H9 (cell line): ENCODE data around the gene RNF126. TPM values are rescaled to one million over a fixed set of nuclear protein-coding genes. Genes with fewer than 3 reads are reported as not detected.

Experiments used
- DNase-seq: peaks from one replicate; pipeline ENCODE4 v3.0.0-alpha.2; 2017
- H2AFZ ChIP-seq: one replicate; pipeline ENCODE4 v1.6.1; 2013; ENCODE audit warnings: mild to moderate bottlenecking, low read length, control low read depth, moderate library complexity
- H2AK5ac ChIP-seq: 2 replicates; pipeline ENCODE4 v1.6.1; 2013; ENCODE audit warnings: low read length, control low read depth, mixed read lengths; ENCODE audit not compliant: insufficient read length
- H2BK120ac ChIP-seq: one replicate; pipeline ENCODE4 v1.6.1; 2013; ENCODE audit warnings: low read depth, mild to moderate bottlenecking, low read length, control low read depth, inconsistent platforms; ENCODE audit not compliant: poor library complexity, severe bottlenecking
- H2BK12ac ChIP-seq: 2 replicates; pipeline ENCODE4 v1.6.1; 2013; ENCODE audit warnings: low read length, control low read depth, mixed read lengths, low read depth; ENCODE audit not compliant: insufficient read length
- H2BK15ac ChIP-seq: 2 replicates; pipeline ENCODE4 v1.6.1; 2013; ENCODE audit warnings: low read depth, low read length, control low read depth
- H2BK20ac ChIP-seq: one replicate; pipeline ENCODE4 v1.6.1; 2013; ENCODE audit warnings: low read depth, mild to moderate bottlenecking, low read length, control low read depth, inconsistent platforms; ENCODE audit not compliant: poor library complexity, severe bottlenecking
- H2BK5ac ChIP-seq: 2 replicates; pipeline ENCODE4 v1.6.1; 2013; ENCODE audit warnings: low read length, control low read depth, mixed read lengths; ENCODE audit not compliant: insufficient read length
- H3K14ac ChIP-seq: 2 replicates; pipeline ENCODE4 v1.6.1; 2013; ENCODE audit warnings: low read length, control low read depth; ENCODE audit not compliant: insufficient read depth
- H3K18ac ChIP-seq: 2 replicates; pipeline ENCODE4 v1.6.1; 2013; ENCODE audit warnings: low read depth, mild to moderate bottlenecking, mixed read lengths, low read length, control low read depth; ENCODE audit not compliant: insufficient read length
- H3K23ac ChIP-seq: 2 replicates; pipeline ENCODE4 v1.6.1; 2013; ENCODE audit warnings: low read length, control low read depth, mixed read lengths, low read depth; ENCODE audit not compliant: insufficient read length
- H3K23me2 ChIP-seq: 2 replicates; pipeline ENCODE4 v1.6.1; 2013; ENCODE audit warnings: low read depth, mild to moderate bottlenecking, mixed read lengths, low read length, control low read depth; ENCODE audit not compliant: insufficient read length, poor library complexity, severe bottlenecking
- H3K27ac ChIP-seq: 2 replicates; pipeline ENCODE4 v1.5.1; 2013; ENCODE audit warnings: low read length, control low read depth, mixed read lengths, low read depth; ENCODE audit not compliant: insufficient read length
- H3K27me3 ChIP-seq: 2 replicates; pipeline ENCODE4 v1.6.1; 2013; ENCODE audit warnings: low read length, control low read depth, inconsistent platforms; ENCODE audit not compliant: insufficient read depth
- H3K4ac ChIP-seq: 2 replicates; pipeline ENCODE4 v1.6.1; 2013; ENCODE audit warnings: low read depth, mild to moderate bottlenecking, control low read depth, inconsistent platforms, low read length, moderate library complexity
- H3K4me1 ChIP-seq: 2 replicates; pipeline ENCODE4 v1.6.1; 2013; ENCODE audit warnings: low read length, control low read depth, inconsistent platforms; ENCODE audit not compliant: insufficient read depth
- H3K4me2 ChIP-seq: 2 replicates; pipeline ENCODE4 v1.6.1; 2013; ENCODE audit warnings: low read length, control low read depth, mixed read lengths; ENCODE audit not compliant: insufficient read length, insufficient read depth
- H3K56ac ChIP-seq: 2 replicates; pipeline ENCODE4 v1.6.1; 2013; ENCODE audit warnings: low read depth, mild to moderate bottlenecking, mixed read lengths, low read length, control low read depth; ENCODE audit not compliant: insufficient read length
- H3K79me1 ChIP-seq: 2 replicates; pipeline ENCODE4 v1.6.1; 2013; ENCODE audit warnings: low read depth, mild to moderate bottlenecking, moderate library complexity, low read length, control low read depth, inconsistent platforms; ENCODE audit not compliant: insufficient read depth, poor library complexity, severe bottlenecking
- H3K79me2 ChIP-seq: 2 replicates; pipeline ENCODE4 v1.6.1; 2013; ENCODE audit warnings: low read length, control low read depth, inconsistent platforms; ENCODE audit not compliant: insufficient read depth
- H3K9ac ChIP-seq: 2 replicates; pipeline ENCODE4 v1.6.1; 2013; ENCODE audit warnings: low read length, control low read depth, mixed read lengths; ENCODE audit not compliant: insufficient read length; ENCODE audit errors: extremely low read depth
- H3K9me3 ChIP-seq: one replicate; pipeline ENCODE4 v1.6.1; 2013; ENCODE audit warnings: low read depth, low read length, inconsistent platforms; ENCODE audit not compliant: control insufficient read depth
- H3T11ph ChIP-seq: one replicate; pipeline ENCODE4 v1.6.1; 2013; ENCODE audit warnings: mild to moderate bottlenecking, low read length, control low read depth, inconsistent platforms
- H4K20me1 ChIP-seq: one replicate; pipeline ENCODE4 v1.6.1; 2013; ENCODE audit not compliant: control insufficient read depth, insufficient read length, insufficient read depth
- H4K5ac ChIP-seq: 2 replicates; pipeline ENCODE4 v1.6.1; 2013; ENCODE audit warnings: low read depth, mild to moderate bottlenecking, mixed read lengths, low read length, control low read depth; ENCODE audit not compliant: insufficient read length
- H4K8ac ChIP-seq: replicated peaks from 2 replicates; pipeline ENCODE4 v1.6.1; 2013; ENCODE audit warnings: low read length, control low read depth, mixed read lengths, low read depth; ENCODE audit not compliant: insufficient read length
- H4K91ac ChIP-seq: 2 replicates; pipeline ENCODE4 v1.6.1; 2013; ENCODE audit warnings: low read depth, mild to moderate bottlenecking, moderate library complexity, mixed read lengths, low read length, control low read depth; ENCODE audit not compliant: insufficient read length
- H3K27ac Mint-ChIP-seq, 3 experiments: 2 replicates in 2 of 3; 3 replicates in 1 of 3; pipeline ENCODE4 v1.8.0; 2020 to 2021; ENCODE audit warnings: mixed read lengths in 3 of 3, mild to moderate bottlenecking in 1 of 3, moderate library complexity in 1 of 3
- H3K27me3 Mint-ChIP-seq: 2 replicates; pipeline ENCODE4 v1.8.0; 2021; ENCODE audit warnings: low read depth, mild to moderate bottlenecking, moderate library complexity, mixed read lengths
- H3K36me3 Mint-ChIP-seq, 3 experiments: 2 replicates in 2 of 3; 3 replicates in 1 of 3; pipeline ENCODE4 v1.8.0; 2020 to 2021; ENCODE audit warnings: low read depth in 3 of 3, mixed read lengths in 3 of 3; ENCODE audit not compliant: insufficient read depth in 1 of 3
- H3K4me1 Mint-ChIP-seq, 2 experiments: 2 replicates each; pipeline ENCODE4 v1.8.0; 2020; ENCODE audit warnings: mixed read lengths in 2 of 2
- H3K4me3 Mint-ChIP-seq, 2 experiments: 2 replicates in 1 of 2; 3 replicates in 1 of 2; pipeline ENCODE4 v1.8.0; 2020 to 2021; ENCODE audit warnings: mild to moderate bottlenecking in 2 of 2, mixed read lengths in 2 of 2, moderate library complexity in 1 of 2
- H3K9me3 Mint-ChIP-seq, 2 experiments: 2 replicates in 1 of 2; 3 replicates in 1 of 2; pipeline ENCODE4 v1.8.0; 2020; ENCODE audit warnings: mild to moderate bottlenecking in 2 of 2, mixed read lengths in 2 of 2, moderate library complexity in 1 of 2
- CTCF ChIP-seq: fragments of 200-600 bp; sonication (generic); conservative IDR thresholded peaks from 3 replicates; pipeline ENCODE4 v1.8.0; 2021; ENCODE audit warnings: antibody characterized with exemption, mild to moderate bottlenecking
- WGBS: extraction: QIAGEN DNeasy Blood & Tissue Kit; methylation state at CpG from one replicate; pipeline ENCODE4 v1.1.7; 2013; ENCODE audit warnings: missing lambda C conversion rate, low lambda C conversion rate, mixed read lengths; ENCODE audit not compliant: insufficient read length; ENCODE audit errors: extremely low coverage; 5-methylcytosine and 5-hydroxymethylcytosine counted together
- total RNA-seq: library from RNA; stranded (reverse); gene quantifications from 2 replicates; pipeline ENCODE4 v1.2.1, GENCODE V29; 2021

The RNF126 gene
- total RNA-seq, 1 experiment from 2014 or later = 81.9 TPM

- Histone ChIP-seq H2AK5ac (no peak overlapping the region), H2BK20ac (no peak overlapping the region), H3T11ph (no peak overlapping the region), H3K18ac (no peak overlapping the region), H3K4me1 (no peaks in the 10 kb centered on the region), H3K23me2 (no peaks in the 10 kb centered on the region), H3K23ac (no peak overlapping the region), H3K79me1 (no peaks in the 10 kb centered on the region), H2BK5ac (no peak overlapping the region), H4K5ac (no peak overlapping the region), H3K9ac (no peak overlapping the region), H2BK12ac (no peak overlapping the region), H2BK15ac (no peak overlapping the region), H4K20me1 (no peaks in the 10 kb centered on the region), H3K4me2 (no peak overlapping the region), H3K56ac (no peak overlapping the region), H2AFZ (no peak overlapping the region), H3K4ac (no peak overlapping the region), H3K14ac (no peak overlapping the region), H3K27ac (no peak overlapping the region), H3K79me2 (no peaks in the 10 kb centered on the region), H3K9me3 (no peaks in the 10 kb centered on the region), H4K91ac (no peak overlapping the region), H3K27me3 (no peaks in the 10 kb centered on the region), H2BK120ac (no peak overlapping the region), H4K8ac (no peak overlapping the region)
- peaks cover 10% of the 10 kb centered on the region for H3K27me3 Mint-ChIP-seq
- no peak for TF ChIP-seq CTCF
- no CpG with 5 or more reads among the region's 15 CpGs for WGBS
- H3K36me3 Mint-ChIP-seq = no peaks in the 10 kb centered on the region
- H3K4me1 Mint-ChIP-seq = peaks cover 3% of the 10 kb centered on the region in 2 experiments; a peak in 1 of 4 replicates
- no peak for DNase-seq
- H3K27ac Mint-ChIP-seq = no peak overlapping the region
- H3K4me3 Mint-ChIP-seq = no peak overlapping the region
- peaks cover 3 to 5% of the 10 kb centered on the region in 2 experiments; a peak in 2 of 5 replicates for H3K9me3 Mint-ChIP-seq
Measured at GRCh38 chr19:688214-688613, 25.2 kb upstream of the RNF126 start.
